Measurements from ENCODE around the gene PAPPA2. TPM values are rescaled to one million over a fixed set of nuclear protein-coding genes. Genes with fewer than 3 reads are reported as not detected.

The PAPPA2 gene
- total and polyA plus RNA-seq, 2 donors (not counting 1 experiment from before 2014, with no cell fraction given) = 0.24 to 4.1 TPM

DNA sequence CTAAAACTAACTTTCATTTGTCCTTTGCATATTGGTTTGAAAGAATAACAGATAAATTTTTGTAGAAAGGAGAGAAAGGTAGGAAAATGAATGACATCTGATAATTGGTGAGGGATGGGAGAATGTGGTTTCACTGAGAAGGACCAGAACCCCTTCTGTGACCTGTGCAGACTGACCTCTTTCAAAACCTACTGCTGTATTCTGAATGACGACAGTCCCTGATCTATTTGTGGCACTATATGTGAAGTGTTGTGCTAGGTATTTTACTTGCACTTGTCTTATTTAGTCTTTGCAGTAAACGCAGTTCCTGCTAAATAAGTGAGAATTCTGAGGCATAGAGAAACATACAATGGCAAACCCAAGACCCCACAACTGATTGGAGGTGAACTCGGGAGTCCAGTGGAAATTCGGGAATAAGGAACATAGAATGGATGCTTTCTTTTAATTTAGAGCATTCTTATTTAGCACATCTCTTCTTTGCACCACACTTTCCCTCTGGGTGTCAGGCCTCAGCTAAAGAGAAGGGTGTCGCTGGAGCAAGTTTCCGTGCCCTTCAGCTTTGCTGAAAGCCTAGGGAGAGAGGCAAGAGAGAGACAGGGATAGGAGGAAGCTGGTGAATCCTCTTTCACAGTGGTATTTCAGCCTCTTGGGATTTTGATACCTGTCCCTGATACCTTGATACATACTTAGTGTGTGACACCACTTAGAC, 230.2 kb downstream of the PAPPA2 start:
- no peaks in the 10 kb centered on the region for H4K20me1 ChIP-seq (ENCODE audit: control insufficient read depth, extremely low read depth, insufficient read depth, low read length)
- no peaks in the 10 kb centered on the region for H3K36me3 ChIP-seq (ENCODE audit: control insufficient read depth, insufficient read depth, low read length)
- no peak overlapping the region for H2AFZ ChIP-seq (ENCODE audit: low read length)
- DNase-seq (ENCODE audit: low read depth in 2 of 2) = no peak
- no peak overlapping the region for H3K4me3 ChIP-seq (replicated peaks in 1 of 4; ENCODE audit: control extremely low read depth in 1 of 4, insufficient read depth in 1 of 4, low read depth in 3 of 4, low read length in 4 of 4)
- H3K27me3 ChIP-seq (ENCODE audit: control insufficient read depth, insufficient read depth, low read length) = no peaks in the 10 kb centered on the region
- no peaks in the 10 kb centered on the region for H3K4me1 ChIP-seq (ENCODE audit: control insufficient read depth, extremely low read depth, insufficient read depth, low read length)
- no peak overlapping the region for H3K9ac ChIP-seq (ENCODE audit: insufficient read depth, low read length)
- no peaks in the 10 kb centered on the region for H3K79me2 ChIP-seq (ENCODE audit: control insufficient read depth, insufficient read depth, low read length)
- H3K9me3 ChIP-seq (ENCODE audit: control insufficient read depth, insufficient read depth, low read depth, low read length) = no peaks in the 10 kb centered on the region
- no peak overlapping the region for H3K4me2 ChIP-seq (ENCODE audit: extremely low read depth, insufficient read depth, low read length)
- TF ChIP-seq EZH2 (IDR thresholded peaks at IDR 0.05; ENCODE audit: low read length, missing control alignments) = no peak
- TF ChIP-seq, protein P1, sequence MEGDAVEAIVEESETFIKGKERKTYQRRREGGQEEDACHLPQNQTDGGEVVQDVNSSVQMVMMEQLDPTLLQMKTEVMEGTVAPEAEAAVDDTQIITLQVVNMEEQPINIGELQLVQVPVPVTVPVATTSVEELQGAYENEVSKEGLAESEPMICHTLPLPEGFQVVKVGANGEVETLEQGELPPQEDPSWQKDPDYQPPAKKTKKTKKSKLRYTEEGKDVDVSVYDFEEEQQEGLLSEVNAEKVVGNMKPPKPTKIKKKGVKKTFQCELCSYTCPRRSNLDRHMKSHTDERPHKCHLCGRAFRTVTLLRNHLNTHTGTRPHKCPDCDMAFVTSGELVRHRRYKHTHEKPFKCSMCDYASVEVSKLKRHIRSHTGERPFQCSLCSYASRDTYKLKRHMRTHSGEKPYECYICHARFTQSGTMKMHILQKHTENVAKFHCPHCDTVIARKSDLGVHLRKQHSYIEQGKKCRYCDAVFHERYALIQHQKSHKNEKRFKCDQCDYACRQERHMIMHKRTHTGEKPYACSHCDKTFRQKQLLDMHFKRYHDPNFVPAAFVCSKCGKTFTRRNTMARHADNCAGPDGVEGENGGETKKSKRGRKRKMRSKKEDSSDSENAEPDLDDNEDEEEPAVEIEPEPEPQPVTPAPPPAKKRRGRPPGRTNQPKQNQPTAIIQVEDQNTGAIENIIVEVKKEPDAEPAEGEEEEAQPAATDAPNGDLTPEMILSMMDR (conservative IDR thresholded peaks at IDR 0.05 in 1 of 2, IDR thresholded peaks at IDR 0.05 in 1 of 2; ENCODE audit: low read depth in 1 of 2, low read length in 2 of 2) = no peak
- H3K27ac ChIP-seq (ENCODE audit: insufficient read depth, low read length) = no peak overlapping the region

DNA sequence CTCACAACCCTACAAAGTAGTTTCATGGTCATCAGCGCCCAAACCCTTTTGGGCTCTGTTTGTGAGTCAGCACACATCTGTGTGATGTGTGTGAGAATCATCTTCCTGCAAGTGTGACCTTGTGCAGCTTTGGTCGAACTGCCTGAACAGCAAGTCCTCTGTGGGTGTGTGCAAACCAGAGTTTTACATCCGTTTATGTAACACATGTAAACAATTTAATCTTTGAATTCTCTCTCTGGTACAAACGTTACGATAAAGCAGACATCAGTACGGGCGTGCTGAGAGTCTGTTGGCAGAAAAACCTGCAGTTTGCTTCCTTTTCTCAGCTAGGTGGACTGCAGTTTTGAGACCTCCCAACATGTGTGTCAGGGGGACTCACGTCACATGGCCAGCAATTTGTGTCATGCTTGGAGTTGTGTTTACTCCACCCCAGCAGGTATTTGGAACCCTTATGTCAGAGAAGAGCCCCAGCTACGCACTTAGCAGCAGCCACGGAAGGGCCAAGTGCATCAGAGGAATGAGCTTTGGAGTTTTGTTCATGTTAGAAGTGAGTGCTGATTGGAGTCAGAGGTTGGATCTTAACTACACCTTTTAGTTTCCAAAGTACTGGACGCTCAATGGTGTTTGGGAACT, 230.8 kb downstream of the PAPPA2 start:
- Histone ChIP-seq H3K27me3 (ENCODE audit: control insufficient read depth, insufficient read depth, low read length) (no peaks in the 10 kb centered on the region), H2AFZ (ENCODE audit: low read length) (no peak overlapping the region), H3K4me3 (replicated peaks in 1 of 4; ENCODE audit: control extremely low read depth in 1 of 4, insufficient read depth in 1 of 4, low read depth in 3 of 4, low read length in 4 of 4) (no peak overlapping the region), H3K9ac (ENCODE audit: insufficient read depth, low read length) (no peak overlapping the region), H3K4me1 (ENCODE audit: control insufficient read depth, extremely low read depth, insufficient read depth, low read length) (no peaks in the 10 kb centered on the region), H3K79me2 (ENCODE audit: control insufficient read depth, insufficient read depth, low read length) (no peaks in the 10 kb centered on the region), H3K27ac (ENCODE audit: insufficient read depth, low read length) (no peak overlapping the region), H4K20me1 (ENCODE audit: control insufficient read depth, extremely low read depth, insufficient read depth, low read length) (no peaks in the 10 kb centered on the region), H3K4me2 (ENCODE audit: extremely low read depth, insufficient read depth, low read length) (no peak overlapping the region), H3K36me3 (ENCODE audit: control insufficient read depth, insufficient read depth, low read length) (no peaks in the 10 kb centered on the region), H3K9me3 (ENCODE audit: control insufficient read depth, insufficient read depth, low read depth, low read length) (no peaks in the 10 kb centered on the region)
- TF ChIP-seq, protein P1 (conservative IDR thresholded peaks at IDR 0.05 in 1 of 2, IDR thresholded peaks at IDR 0.05 in 1 of 2; ENCODE audit: low read depth in 1 of 2, low read length in 2 of 2) = no peak
- no peak for TF ChIP-seq EZH2 (IDR thresholded peaks at IDR 0.05; ENCODE audit: low read length, missing control alignments)
- peak in 1 of 2 donors; percentile 67 for DNase-seq (ENCODE audit: low read depth in 2 of 2)

DNA sequence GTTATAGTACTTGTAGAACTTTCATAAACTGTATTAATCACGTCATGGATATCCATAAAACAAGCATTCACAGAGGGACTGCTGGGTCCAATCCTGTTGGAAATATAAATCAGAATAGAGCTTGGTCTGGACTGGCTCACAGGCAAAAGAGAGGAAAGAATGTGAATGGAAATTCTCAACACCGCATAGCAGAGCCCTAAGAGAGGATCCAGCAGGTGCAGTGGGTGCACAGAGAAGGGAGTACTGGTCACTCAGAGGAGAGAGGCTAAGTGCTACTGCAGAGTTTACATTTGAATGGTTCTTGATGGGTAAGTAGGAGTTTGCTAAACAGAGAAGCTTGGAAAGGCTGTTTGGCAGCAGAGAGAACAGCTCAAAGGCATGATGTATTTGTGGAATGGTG, 231.7 kb downstream of the PAPPA2 start:
- no peaks in the 10 kb centered on the region for H3K79me2 ChIP-seq (ENCODE audit: control insufficient read depth, insufficient read depth, low read length)
- DNase-seq (ENCODE audit: low read depth in 2 of 2) = no peak

More for the DNA sequence above, 231.7 kb downstream of the PAPPA2 start:
- H3K4me3 ChIP-seq (replicated peaks in 1 of 4; ENCODE audit: control extremely low read depth in 1 of 4, insufficient read depth in 1 of 4, low read depth in 3 of 4, low read length in 4 of 4) = no peak overlapping the region
- no peak overlapping the region for H3K9ac ChIP-seq (ENCODE audit: insufficient read depth, low read length)
- H3K27me3 ChIP-seq (ENCODE audit: control insufficient read depth, insufficient read depth, low read length) = no peaks in the 10 kb centered on the region
- no peak overlapping the region for H2AFZ ChIP-seq (ENCODE audit: low read length)
- no peaks in the 10 kb centered on the region for H3K9me3 ChIP-seq (ENCODE audit: control insufficient read depth, insufficient read depth, low read depth, low read length)
- H4K20me1 ChIP-seq (ENCODE audit: control insufficient read depth, extremely low read depth, insufficient read depth, low read length) = no peaks in the 10 kb centered on the region
- no peak overlapping the region for H3K27ac ChIP-seq (ENCODE audit: insufficient read depth, low read length)
- no peaks in the 10 kb centered on the region for H3K36me3 ChIP-seq (ENCODE audit: control insufficient read depth, insufficient read depth, low read length)
- TF ChIP-seq EZH2 (IDR thresholded peaks at IDR 0.05; ENCODE audit: low read length, missing control alignments) = no peak
- TF ChIP-seq, protein P1 (conservative IDR thresholded peaks at IDR 0.05 in 1 of 2, IDR thresholded peaks at IDR 0.05 in 1 of 2; ENCODE audit: low read depth in 1 of 2, low read length in 2 of 2) = no peak
- no peak overlapping the region for H3K4me2 ChIP-seq (ENCODE audit: extremely low read depth, insufficient read depth, low read length)
- H3K4me1 ChIP-seq (ENCODE audit: control insufficient read depth, extremely low read depth, insufficient read depth, low read length) = no peaks in the 10 kb centered on the region

All from fibroblast of lung (primary cell).